HepG2 (cell line): Measurements from ENCODE around the gene ZNF620. TPM values are rescaled to one million over a fixed set of nuclear protein-coding genes. Genes with fewer than 3 reads are reported as not detected.

Source experiments
- ATAC-seq: fragments of 200-7000 bp; cut with Tn5 transposase; 3 replicates; pipeline ENCODE4 v1.9.1; 2020; ENCODE audit warnings: mild to moderate bottlenecking, moderate library complexity
- BruUV-seq: library from RNA; stranded (reverse); fragments of 400-500 nt; replicated peaks from 2 replicates; lab custom pipeline; 2021; lab: Mats Ljungman, UMichigan
- CTCF ChIA-PET: fragments of 300-600 bp; formaldehyde crosslinking; extraction: SDS; loops from one replicate; lab custom pipeline; 2021; ENCODE audit warnings: low total read pairs, inconsistent platforms, low intra/inter-chr PET ratio; lab: Yijun Ruan, JAX
- POLR2A ChIA-PET: fragments of 350-600 bp; sonication (Branson Sonifier 250); formaldehyde crosslinking; loops from one replicate; lab custom pipeline; 2020; ENCODE audit warnings: antibody characterized with exemption, inconsistent platforms; lab: Yijun Ruan, JAX
- DNase-seq: peaks from one replicate; pipeline ENCODE4 v3.0.0-alpha.2; 2015; ENCODE audit warnings: low spot score
- FAIRE-seq: peaks from 3 replicates; lab custom pipeline; 2011; peaks lifted over from hg19 to GRCh38; lab: Jason Lieb, UNC
- H2AFZ ChIP-seq: one replicate; pipeline ENCODE4 v1.6.1; 2011; ENCODE audit warnings: low read length, inconsistent platforms
- H3K27ac ChIP-seq: fragments of 300-600 bp; 3 replicates; pipeline ENCODE4 v1.8.0; 2011; ENCODE audit warnings: mixed run types, mild to moderate bottlenecking, mixed read lengths, low read length, inconsistent platforms; ENCODE audit not compliant: insufficient read depth; ENCODE audit errors: extremely low read length
- H3K27me3 ChIP-seq, 2 experiments: fragments of 200-600 bp in 1 of 2; 2 replicates in 1 of 2; 3 replicates in 1 of 2; pipeline versions ENCODE4 v1.6.0 to v1.8.0; 2011; ENCODE audit warnings: low read length in 2 of 2, mild to moderate bottlenecking in 2 of 2, moderate library complexity in 2 of 2, inconsistent platforms in 1 of 2; ENCODE audit not compliant: insufficient read depth in 2 of 2, control insufficient read depth in 1 of 2
- H3K36me3 ChIP-seq, 2 experiments: fragments of 200-600 bp in 1 of 2; replicated peaks in 1 of 2; 2 replicates in 1 of 2; 3 replicates in 1 of 2; pipeline versions ENCODE4 v1.5.1 to v1.8.0; 2011; ENCODE audit warnings: low read length in 2 of 2, inconsistent platforms in 1 of 2; ENCODE audit not compliant: insufficient read depth in 2 of 2, control insufficient read depth in 1 of 2
- H3K4me1 ChIP-seq: 2 replicates; pipeline ENCODE4 v1.5.1; 2012; ENCODE audit warnings: low read length, inconsistent platforms; ENCODE audit not compliant: insufficient read depth
- H3K4me2 ChIP-seq: 2 replicates; pipeline ENCODE4 v1.6.0; 2011; ENCODE audit warnings: low read depth, low read length, inconsistent platforms
- H3K4me3 ChIP-seq, 3 experiments: fragments of 200-600 bp in 1 of 3; sonication (generic), shearing (Covaris generic) in 1 of 3; replicated peaks in 1 of 3; 2 replicates each; pipeline ENCODE4 v1.5.1; 2011 to 2016; ENCODE audit warnings: low read length in 3 of 3, inconsistent platforms in 2 of 3, low read depth in 2 of 3, mild to moderate bottlenecking in 2 of 3, control low read depth in 1 of 3, mixed read lengths in 1 of 3; ENCODE audit not compliant: insufficient read depth in 1 of 3
- H3K79me2 ChIP-seq: one replicate; pipeline ENCODE4 v1.6.1; 2011; ENCODE audit warnings: low read length, inconsistent platforms; ENCODE audit not compliant: insufficient read depth
- H3K9ac ChIP-seq: 2 replicates; pipeline ENCODE4 v1.6.0; 2011; ENCODE audit warnings: mild to moderate bottlenecking, low read depth, low read length, inconsistent platforms; ENCODE audit not compliant: insufficient read depth
- H3K9me3 ChIP-seq: 2 replicates; pipeline ENCODE4 v1.5.1; 2012; ENCODE audit warnings: mild to moderate bottlenecking, low read length
- H4K20me1 ChIP-seq: 2 replicates; pipeline ENCODE4 v1.6.0; 2011; ENCODE audit warnings: inconsistent platforms, mild to moderate bottlenecking, low read length, moderate library complexity; ENCODE audit not compliant: insufficient read depth
- ETV5 ChIP-seq: IDR thresholded peaks from 2 replicates; pipeline ENCODE4 v1.6.1; 2018; ENCODE audit warnings: missing biosample characterization, missing genetic modification reagents, inconsistent platforms, borderline replicate concordance
- FOXM1 ChIP-seq: sonication (generic); formaldehyde crosslinking; IDR thresholded peaks from 2 replicates; pipeline ENCODE4 v1.5.0; 2020; ENCODE audit warnings: missing genetic modification reagents
- KDM5B ChIP-seq: sonication (generic); formaldehyde crosslinking; IDR thresholded peaks from 2 replicates; pipeline ENCODE4 v1.4.0; 2020; ENCODE audit warnings: missing genetic modification reagents, mild to moderate bottlenecking, borderline replicate concordance
- KLF11 ChIP-seq: IDR thresholded peaks from 2 replicates; pipeline ENCODE4 v1.6.1; 2016; ENCODE audit warnings: missing compliant biosample characterization
- MEIS1 ChIP-seq: sonication (generic); formaldehyde crosslinking; IDR thresholded peaks from 2 replicates; pipeline ENCODE4 v1.9.0; 2021; ENCODE audit warnings: mild to moderate bottlenecking, missing genetic modification reagents, moderate library complexity, borderline replicate concordance
- SMARCC2 ChIP-seq: fragments of 450-650 bp; IDR thresholded peaks from 2 replicates; pipeline ENCODE4 v1.6.1; 2017; ENCODE audit warnings: antibody characterized with exemption, mild to moderate bottlenecking
- SYNCRIP ChIP-seq: fragments of 200-400 bp; formaldehyde crosslinking; IDR thresholded peaks from 2 replicates; pipeline ENCODE4 v1.6.1; 2018; ENCODE audit warnings: mild to moderate bottlenecking, low read depth, low read length; ENCODE audit not compliant: insufficient read depth
- ZNF143 ChIP-seq: sonication (generic); formaldehyde crosslinking; IDR thresholded peaks from 2 replicates; pipeline ENCODE4 v1.4.0; 2020; ENCODE audit warnings: missing genetic modification reagents
- ZNF253 ChIP-seq: sonication (generic); formaldehyde crosslinking; IDR thresholded peaks from 2 replicates; pipeline ENCODE4 v1.8.0; 2022; ENCODE audit warnings: mild to moderate bottlenecking, missing genetic modification reagents, borderline replicate concordance
- ZNF367 ChIP-seq: sonication (generic); formaldehyde crosslinking; IDR thresholded peaks from 2 replicates; pipeline ENCODE4 v1.4.0; 2020; ENCODE audit warnings: missing genetic modification reagents, borderline replicate concordance
- ZNF792 ChIP-seq: IDR thresholded peaks from 2 replicates; pipeline ENCODE4 v1.6.1; 2016
- ZNF883 ChIP-seq: sonication (generic); formaldehyde crosslinking; IDR thresholded peaks from 2 replicates; pipeline ENCODE4 v1.5.1; 2020; ENCODE audit warnings: mild to moderate bottlenecking, missing genetic modification reagents; ENCODE audit errors: not compliant biosample characterization
- ZSCAN25 ChIP-seq: sonication (generic); formaldehyde crosslinking; IDR thresholded peaks from 2 replicates; pipeline ENCODE4 v1.8.0; 2022; ENCODE audit warnings: mild to moderate bottlenecking, missing genetic modification reagents
- WGBS: methylation state at CpG from one replicate; pipeline ENCODE4 v1.1.6; 2017; ENCODE audit warnings: low lambda C conversion rate; 5-methylcytosine and 5-hydroxymethylcytosine counted together
- in situ Hi-C: cut with HindIII; loops from 2 replicates; pipeline ENCODE4 v1.10.0; 2017; ENCODE audit warnings: low pct_unique_long_range_greater_than_20kb; ENCODE audit not compliant: extremely low pct_ligation_motif_present
- intact Hi-C: fragments of 100-400 bp; cut with micrococcal nuclease; formaldehyde crosslinking; loops from one replicate; pipeline ENCODE4 v1.10.0; 2022; ENCODE audit not compliant: unreplicated experiment
- polyA plus RNA-seq, 8 experiments: library from polyadenylated mRNA; depleted of rRNA in 3 of 8; stranded (reverse) in 7 of 8; unstranded in 1 of 8; fragments of >200 nt; fragmentation: Illumina TruSeq in 4 of 8; extraction: Trizol in 4 of 8; gene quantifications; 2 replicates each; pipeline versions ENCODE4 v1.2.1 to v1.2.3, GENCODE V29; 2011 to 2016; ENCODE audit warnings: low read depth in 4 of 8, missing spikeins in 1 of 8, mixed read lengths in 1 of 8; ENCODE audit not compliant: insufficient read depth in 1 of 8
- total RNA-seq, 5 experiments: library from RNA; depleted of rRNA; stranded (reverse); fragments of >200 nt; fragmentation: Illumina TruSeq; extraction: Trizol; gene quantifications; 2 replicates each; pipeline ENCODE4 v1.2.3, GENCODE V29; 2016; ENCODE audit warnings: low read depth in 1 of 5
- TF ChIP-seq, protein P1 (sequence below): sonication (generic); formaldehyde crosslinking; IDR thresholded peaks from 2 replicates; pipeline ENCODE4 v1.9.0; 2021; ENCODE audit warnings: mild to moderate bottlenecking, missing genetic modification reagents
- TF ChIP-seq, protein P2 (sequence below): sonication (generic); formaldehyde crosslinking; IDR thresholded peaks from 2 replicates; pipeline ENCODE4 v1.4.0; 2020; ENCODE audit warnings: low read depth, mild to moderate bottlenecking, missing genetic modification reagents

The ZNF620 gene
- total and polyA plus RNA-seq, 2 of the 13 experiments (the other 11 are each of a cell fraction or from before 2014, with no cell fraction given): 2.3 to 12.2 TPM

DNA sequence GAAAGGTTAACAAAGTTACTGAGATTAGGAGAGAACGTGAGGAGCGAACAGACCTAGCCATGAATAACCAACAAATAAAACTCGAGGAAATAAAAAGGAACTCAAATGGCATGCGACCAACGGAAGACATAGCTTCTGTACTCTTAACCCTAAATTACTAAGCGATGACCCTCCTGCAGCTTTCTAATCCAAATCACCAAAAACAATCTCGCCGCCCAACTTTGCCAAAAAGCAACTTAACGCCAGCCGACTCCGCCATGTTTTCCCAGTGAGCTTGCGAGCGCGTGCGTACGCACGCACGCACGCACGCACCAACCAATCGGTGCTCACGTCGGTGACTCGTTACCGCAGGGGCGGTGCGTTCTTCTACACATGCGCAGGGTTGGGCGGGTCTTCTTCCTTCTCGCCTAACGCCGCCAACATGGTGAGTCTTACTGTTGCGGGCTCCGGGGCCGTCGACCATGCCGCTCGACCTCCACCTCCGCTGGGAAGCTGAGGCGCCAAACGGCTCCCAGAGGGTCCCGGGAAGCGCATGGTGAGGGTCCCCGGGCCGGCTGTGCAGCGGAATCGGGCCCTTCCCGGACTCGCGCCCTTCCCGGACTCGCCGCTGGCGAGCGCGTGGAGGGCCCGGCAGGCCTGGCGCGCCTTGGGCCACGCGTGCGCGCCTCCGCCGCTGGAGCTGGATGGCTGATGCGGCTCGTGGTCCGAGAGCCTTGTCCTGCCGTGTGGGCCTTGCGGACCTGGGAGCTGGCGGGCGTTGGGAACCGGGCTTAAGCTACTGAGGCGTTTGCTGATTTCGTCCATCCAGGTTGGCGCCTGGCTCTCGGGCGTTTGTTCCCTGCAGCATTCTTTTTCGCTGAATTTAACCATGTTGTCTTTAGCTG lies 48.7 kb upstream of the ZNF620 start, which contains the start of gene RPL14:
Gene RPL14, plus strand, starts transcription at position 400 of the 884 bp plus-strand sequence. Its CDS starts 133 bp downstream, at position 533.
- Histone ChIP-seq H4K20me1 (peaks cover 21% of the 10 kb centered on the region), H3K4me3 (peak within 1 kb of the TSS; percentile 80 to 98 (median 84)), H2AFZ (no peak within 1 kb of the TSS), H3K4me2 (peak within 1 kb of the TSS; percentile 85), H3K27me3 (no peaks in the 10 kb centered on the region; a peak in 1 of 5 replicates), H3K4me1 (peaks cover 52% of the 10 kb centered on the region), H3K36me3 (peaks cover 8 to 26% of the 10 kb centered on the region in 2 experiments), H3K9me3 (no peaks in the 10 kb centered on the region), H3K79me2 (peaks cover 33% of the 10 kb centered on the region), H3K27ac (peak within 1 kb of the TSS; percentile 86), H3K9ac (peak within 1 kb of the TSS; percentile 98)
- ChIA-PET POLR2A (interaction anchor here (0.9 to 3.9 kb wide), 16 partner anchors 9 to 821 kb away, joined by 3 to 37 read pairs (median 6); partner anchors contain the start of genes CTNNB1, EIF1B, ZNF619 and ZNF620), CTCF (no interaction called here)
- peak; percentile 60 for FAIRE-seq
- peak; percentile 90 for DNase-seq
- under 1% methylated on average over 11 of the region's 79 CpGs for WGBS
- TSS peak; percentile 52 for BruUV-seq
- intact Hi-C loops: loop anchor here (2.0 to 10.0 kb wide), 3 partner anchors 50 to 648 kb away; partner anchors contain the start of genes ZNF620 and ZNF621
- in situ Hi-C loops: loop anchor here (10.0 kb wide), 1 partner anchor 142 kb away; no protein-coding TSS in a partner anchor
- ATAC-seq: peak; percentile 82
- TF ChIP-seq ZNF253 (CRISPR knock-in tag) (no peak), ZNF367 (peak; percentile 36; the same call in 1 of the 2 replicates), ZNF792 (CRISPR knock-in tag) (peak; percentile 41; the same call in 1 of the 2 replicates), MEIS1 (CRISPR knock-in tag) (no peak), KDM5B (peak; percentile 97), FOXM1 (CRISPR knock-in tag) (0 out of 2 replicates have a peak, but pooled peaks have one; percentile 33), ZNF883 (CRISPR knock-in tag) (peak; percentile 92), SMARCC2 (no peak), SYNCRIP (no peak), KLF11 (no peak), ETV5 (CRISPR knock-in tag) (peak; percentile 12; the same call in 1 of the 2 replicates), ZNF143 (peak; percentile 87), ZSCAN25 (CRISPR knock-in tag) (peak; percentile 68; the same call in 1 of the 2 replicates)
- TF ChIP-seq, protein P1, sequence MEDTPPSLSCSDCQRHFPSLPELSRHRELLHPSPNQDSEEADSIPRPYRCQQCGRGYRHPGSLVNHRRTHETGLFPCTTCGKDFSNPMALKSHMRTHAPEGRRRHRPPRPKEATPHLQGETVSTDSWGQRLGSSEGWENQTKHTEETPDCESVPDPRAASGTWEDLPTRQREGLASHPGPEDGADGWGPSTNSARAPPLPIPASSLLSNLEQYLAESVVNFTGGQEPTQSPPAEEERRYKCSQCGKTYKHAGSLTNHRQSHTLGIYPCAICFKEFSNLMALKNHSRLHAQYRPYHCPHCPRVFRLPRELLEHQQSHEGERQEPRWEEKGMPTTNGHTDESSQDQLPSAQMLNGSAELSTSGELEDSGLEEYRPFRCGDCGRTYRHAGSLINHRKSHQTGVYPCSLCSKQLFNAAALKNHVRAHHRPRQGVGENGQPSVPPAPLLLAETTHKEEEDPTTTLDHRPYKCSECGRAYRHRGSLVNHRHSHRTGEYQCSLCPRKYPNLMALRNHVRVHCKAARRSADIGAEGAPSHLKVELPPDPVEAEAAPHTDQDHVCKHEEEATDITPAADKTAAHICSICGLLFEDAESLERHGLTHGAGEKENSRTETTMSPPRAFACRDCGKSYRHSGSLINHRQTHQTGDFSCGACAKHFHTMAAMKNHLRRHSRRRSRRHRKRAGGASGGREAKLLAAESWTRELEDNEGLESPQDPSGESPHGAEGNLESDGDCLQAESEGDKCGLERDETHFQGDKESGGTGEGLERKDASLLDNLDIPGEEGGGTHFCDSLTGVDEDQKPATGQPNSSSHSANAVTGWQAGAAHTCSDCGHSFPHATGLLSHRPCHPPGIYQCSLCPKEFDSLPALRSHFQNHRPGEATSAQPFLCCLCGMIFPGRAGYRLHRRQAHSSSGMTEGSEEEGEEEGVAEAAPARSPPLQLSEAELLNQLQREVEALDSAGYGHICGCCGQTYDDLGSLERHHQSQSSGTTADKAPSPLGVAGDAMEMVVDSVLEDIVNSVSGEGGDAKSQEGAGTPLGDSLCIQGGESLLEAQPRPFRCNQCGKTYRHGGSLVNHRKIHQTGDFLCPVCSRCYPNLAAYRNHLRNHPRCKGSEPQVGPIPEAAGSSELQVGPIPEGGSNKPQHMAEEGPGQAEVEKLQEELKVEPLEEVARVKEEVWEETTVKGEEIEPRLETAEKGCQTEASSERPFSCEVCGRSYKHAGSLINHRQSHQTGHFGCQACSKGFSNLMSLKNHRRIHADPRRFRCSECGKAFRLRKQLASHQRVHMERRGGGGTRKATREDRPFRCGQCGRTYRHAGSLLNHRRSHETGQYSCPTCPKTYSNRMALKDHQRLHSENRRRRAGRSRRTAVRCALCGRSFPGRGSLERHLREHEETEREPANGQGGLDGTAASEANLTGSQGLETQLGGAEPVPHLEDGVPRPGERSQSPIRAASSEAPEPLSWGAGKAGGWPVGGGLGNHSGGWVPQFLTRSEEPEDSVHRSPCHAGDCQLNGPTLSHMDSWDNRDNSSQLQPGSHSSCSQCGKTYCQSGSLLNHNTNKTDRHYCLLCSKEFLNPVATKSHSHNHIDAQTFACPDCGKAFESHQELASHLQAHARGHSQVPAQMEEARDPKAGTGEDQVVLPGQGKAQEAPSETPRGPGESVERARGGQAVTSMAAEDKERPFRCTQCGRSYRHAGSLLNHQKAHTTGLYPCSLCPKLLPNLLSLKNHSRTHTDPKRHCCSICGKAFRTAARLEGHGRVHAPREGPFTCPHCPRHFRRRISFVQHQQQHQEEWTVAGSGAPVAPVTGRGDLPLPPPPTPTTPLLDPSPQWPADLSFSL (CRISPR knock-in tag): no peak
- TF ChIP-seq, protein P2, sequence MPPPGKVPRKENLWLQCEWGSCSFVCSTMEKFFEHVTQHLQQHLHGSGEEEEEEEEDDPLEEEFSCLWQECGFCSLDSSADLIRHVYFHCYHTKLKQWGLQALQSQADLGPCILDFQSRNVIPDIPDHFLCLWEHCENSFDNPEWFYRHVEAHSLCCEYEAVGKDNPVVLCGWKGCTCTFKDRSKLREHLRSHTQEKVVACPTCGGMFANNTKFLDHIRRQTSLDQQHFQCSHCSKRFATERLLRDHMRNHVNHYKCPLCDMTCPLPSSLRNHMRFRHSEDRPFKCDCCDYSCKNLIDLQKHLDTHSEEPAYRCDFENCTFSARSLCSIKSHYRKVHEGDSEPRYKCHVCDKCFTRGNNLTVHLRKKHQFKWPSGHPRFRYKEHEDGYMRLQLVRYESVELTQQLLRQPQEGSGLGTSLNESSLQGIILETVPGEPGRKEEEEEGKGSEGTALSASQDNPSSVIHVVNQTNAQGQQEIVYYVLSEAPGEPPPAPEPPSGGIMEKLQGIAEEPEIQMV (CRISPR knock-in tag): peak; percentile 53; the same call in 1 of the 2 replicates
